Heart left ventricle (tissue), 16 donors: ENCODE data around the gene SLC37A1. TPM values are rescaled to one million over a fixed set of nuclear protein-coding genes. Genes with fewer than 3 reads are reported as not detected.

Source experiments
- ATAC-seq, 4 donors: fragments of 200-7000 bp; cut with Tn5 transposase; one replicate each; pipeline ENCODE4 v1.9.1; 2020 to 2022; ENCODE audit warnings: moderate library complexity in 4 of 4, mild to moderate bottlenecking in 3 of 4, moderate number of reproducible peaks in 1 of 4
- DNase-seq, 5 donors: peaks; one replicate each; pipeline ENCODE4 v3.0.0-alpha.2; 2020
- H3K27ac ChIP-seq, 12 donors: fragments of 200-600 bp; sonication (generic) in 4 of 12; one replicate each; pipeline versions ENCODE4 v1.5.0 to v1.8.0; 2016 to 2022; ENCODE audit warnings: mild to moderate bottlenecking in 2 of 12
- H3K27me3 ChIP-seq, 9 donors: fragments of 200-600 bp; sonication (generic) in 2 of 9; one replicate each; pipeline versions ENCODE4 v1.5.1 to v1.8.0; 2016 to 2022; ENCODE audit warnings: mild to moderate bottlenecking in 3 of 9
- H3K36me3 ChIP-seq, 9 donors: fragments of 200-600 bp; sonication (generic) in 2 of 9; one replicate each; pipeline versions ENCODE4 v1.5.0 to v1.8.0; 2018 to 2022; ENCODE audit warnings: mild to moderate bottlenecking in 2 of 9
- H3K4me1 ChIP-seq, 12 donors: fragments of 200-600 bp; sonication (generic) in 4 of 12; one replicate each; pipeline versions ENCODE4 v1.5.0 to v1.8.0; 2016 to 2022; ENCODE audit warnings: mild to moderate bottlenecking in 3 of 12
- H3K4me3 ChIP-seq, 12 donors: fragments of 200-600 bp; sonication (generic) in 4 of 12; one replicate each; pipeline versions ENCODE4 v1.5.0 to v1.8.0; 2017 to 2022; ENCODE audit warnings: mild to moderate bottlenecking in 9 of 12, moderate library complexity in 4 of 12
- H3K9me3 ChIP-seq, 12 donors: fragments of 200-600 bp; sonication (generic) in 4 of 12; one replicate each; pipeline versions ENCODE4 v1.5.0 to v1.8.0; 2016 to 2022; ENCODE audit warnings: mild to moderate bottlenecking in 1 of 12
- CTCF ChIP-seq, 12 donors: fragments of 200-600 bp; sonication (generic) in 4 of 12; IDR thresholded peaks; one replicate each; pipeline versions ENCODE4 v1.5.0 to v1.8.0; 2018 to 2022; ENCODE audit warnings: antibody characterized with exemption in 12 of 12, mild to moderate bottlenecking in 5 of 12
- POLR2A ChIP-seq, 2 donors: fragments of 450-650 bp; IDR thresholded peaks; one replicate each; pipeline ENCODE4 v1.6.1; 2017; ENCODE audit warnings: antibody characterized with exemption in 2 of 2, mild to moderate bottlenecking in 2 of 2, moderate library complexity in 2 of 2
- WGBS, 4 donors: extraction: QIAGEN DNeasy Blood & Tissue Kit in 2 of 4; methylation state at CpG; one replicate each; pipeline versions ENCODE4 v1.1.5 to v1.1.7; 2013 to 2018; 5-methylcytosine and 5-hydroxymethylcytosine counted together
- intact Hi-C, 10 donors: fragments of 100-400 bp; cut with DNase I; formaldehyde crosslinking; loops; one replicate each; pipeline versions ENCODE4 v1.11.1 to v1.14.2; 2022
- polyA plus RNA-seq, 2 donors: library from polyadenylated mRNA; stranded (reverse); fragments of 200-250 nt; gene quantifications; one replicate each; pipeline ENCODE4 v1.2.3, GENCODE V29; 2013
- total RNA-seq, 9 donors: library from RNA; depleted of rRNA in 2 of 9; stranded (reverse); fragments of >200 nt in 2 of 9; fragmentation: NEBNext Ultra II Directional in 3 of 9; extraction: Animal tissue kit (Norgen Biotek cat#: 25700) in 3 of 9; gene quantifications; one replicate each; pipeline versions ENCODE4 v1.1.0 to v1.2.4, GENCODE V29; 2016 to 2023
- donor health status: ischemic (EF 13 %, LVEDD 7.1; RV severe dilation, severe dysfunction).
- donor health status: healthy with polysubstance abuse.
- donor health status: DM: no; HTN: yes; CAD: no.
- donor health status: DM: no; HTN: no; CAD: no.
- donor health status: ischemic (EF 25% LVEDD 6.9; RV normal size, moderate dysfunction).
- donor health status: ischemic (EF 25% LVEDD 5.7; RV mildly dilated, moderate dysfunction).
- donor health status: healthy.
- donor health status: DM: yes; HTN: yes; CAD: no.
- donor health status: ischemic (EF 35%, LVEDD 5.7; RV mildly dilated, moderate dysfunction).
- donor health status: nonischemic (EF 11% LVEDD 7.7; RV severe dilation, severe dysfunction).
- donor health status: DM: yes; HTN: yes; CAD: no.
- donor health status: PGD.
- donor health status: ischemic (EF 29% LVEDD 5.4; RV normal size, mild dysfunction).
- donor health status: nonischemic (EF 23%, LVEDD 6.1; RV moderate dilation, normal function).

Gene SLC37A1
- total and polyA plus RNA-seq, 11 donors, result 2.2 to 13.0 (median 3.8) TPM

DNA sequence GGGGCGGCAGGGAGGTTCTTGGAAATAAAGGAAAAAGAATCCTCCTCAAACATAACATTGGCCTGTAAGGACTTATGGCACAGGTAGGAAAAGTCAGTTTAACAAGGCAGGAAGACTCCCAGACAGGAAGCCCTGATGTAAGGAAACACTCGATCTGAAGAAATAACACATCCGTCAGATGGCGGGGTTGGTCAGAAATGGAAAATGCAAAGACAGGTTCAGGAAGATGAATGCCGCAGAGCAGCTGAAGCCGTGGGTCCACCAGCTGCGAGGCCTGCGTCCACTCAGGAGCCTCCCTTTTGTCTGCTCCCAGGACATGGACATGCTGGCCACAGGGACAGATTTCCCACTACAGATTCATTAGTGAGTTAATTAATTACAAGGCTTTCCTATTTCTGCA is 21.5 kb upstream of the SLC37A1 start:
- intact Hi-C loops, result no loop called here
- DNase-seq, result no peak
- peaks cover 0 to 15% (median 6%) of the 10 kb centered on the region in 12 donors for H3K4me1 ChIP-seq
- ATAC-seq, result no peak
- WGBS, 4 donors, result 65 to 80% (median 71%) methylated on average over 8 of the region's 8 CpGs
- H3K9me3 ChIP-seq, result no peaks in the 10 kb centered on the region
- no peaks in the 10 kb centered on the region for H3K36me3 ChIP-seq
- no peak overlapping the region for H3K4me3 ChIP-seq
- H3K27ac ChIP-seq, result no peak overlapping the region
- TF ChIP-seq CTCF (IDR thresholded peaks at IDR 0.05), result no peak
- no peak for TF ChIP-seq POLR2A (IDR thresholded peaks at IDR 0.05)
- H3K27me3 ChIP-seq, result peaks cover 0 to 7% (median 0%) of the 10 kb centered on the region in 9 donors

DNA sequence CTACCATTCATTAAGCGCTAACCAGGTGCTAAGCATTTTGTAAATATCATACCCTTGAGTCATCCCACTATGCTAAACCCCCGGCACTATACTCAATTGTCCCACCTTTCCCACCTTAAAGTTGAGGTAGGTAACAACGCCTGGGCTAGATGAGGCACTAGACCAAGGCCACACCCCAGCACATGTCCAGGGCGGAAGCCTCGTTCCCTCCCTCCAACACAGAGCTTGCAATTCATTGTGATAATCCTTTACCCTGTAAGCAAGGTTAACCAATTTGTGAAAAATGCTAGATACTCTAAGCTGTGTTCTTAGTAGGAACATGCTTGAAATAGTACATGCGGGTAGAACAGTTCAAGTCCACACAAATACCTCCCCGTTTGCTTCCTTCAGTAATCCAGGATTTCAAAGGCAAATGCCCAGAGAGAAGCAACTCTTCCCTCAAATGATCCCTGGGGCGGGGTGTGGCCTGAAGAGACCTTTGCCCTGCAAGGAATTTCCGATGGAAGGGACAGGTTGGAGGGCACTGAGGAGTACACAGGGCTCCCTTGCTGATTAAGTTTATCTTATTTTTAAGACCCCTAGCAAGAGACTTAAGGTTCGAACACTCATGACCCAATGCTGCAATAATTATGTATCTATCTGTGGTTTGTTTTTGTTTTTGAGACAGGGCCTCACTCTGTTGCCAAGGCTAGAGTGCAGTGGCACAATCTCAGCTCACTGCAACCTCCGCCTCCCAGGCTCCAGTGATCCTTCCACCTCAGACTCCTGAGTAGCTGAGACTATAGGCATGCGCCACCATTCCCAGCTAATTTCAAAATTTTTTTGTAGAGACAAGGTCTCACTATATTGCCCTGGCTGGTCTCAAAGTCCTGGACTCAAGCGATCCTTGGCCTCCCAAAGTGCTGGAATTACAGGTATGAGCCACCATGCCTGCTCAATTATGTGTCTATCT is 20.3 kb upstream of the SLC37A1 start:
- Histone ChIP-seq H3K4me1 (peaks cover 0 to 15% (median 7%) of the 10 kb centered on the region in 12 donors), H3K27me3 (peaks cover 0 to 3% (median 0%) of the 10 kb centered on the region in 9 donors), H3K27ac (no peak overlapping the region), H3K9me3 (no peaks in the 10 kb centered on the region), H3K36me3 (no peaks in the 10 kb centered on the region), H3K4me3 (no peak overlapping the region)
- intact Hi-C loops, result no loop called here
- TF ChIP-seq POLR2A (IDR thresholded peaks at IDR 0.05), result no peak
- TF ChIP-seq CTCF (IDR thresholded peaks at IDR 0.05), result no peak
- no peak for DNase-seq
- no peak for ATAC-seq
- 80 to 90% (median 85%) methylated on average over 13 of the region's 13 CpGs for WGBS, 4 donors

- Histone ChIP-seq H3K9me3 (no peaks in the 10 kb centered on the region), H3K36me3 (no peaks in the 10 kb centered on the region), H3K4me3 (no peak overlapping the region), H3K27ac (no peak overlapping the region), H3K27me3 (no peaks in the 10 kb centered on the region), H3K4me1 (peaks cover 0 to 15% (median 7%) of the 10 kb centered on the region in 12 donors)
- DNase-seq, result no peak
- intact Hi-C loops, result no loop called here
- ATAC-seq, result no peak
- TF ChIP-seq CTCF (IDR thresholded peaks at IDR 0.05) (no peak), POLR2A (IDR thresholded peaks at IDR 0.05) (no peak)
- 87 to 94% (median 92%) methylated on average over 5 of the region's 5 CpGs for WGBS, 4 donors
Observed at GRCh38 chr21:42495027-42495426, 18.6 kb upstream of the SLC37A1 start.

GRCh38 chr21:42495765-42496119 is 17.9 kb upstream of the SLC37A1 start:
- Histone ChIP-seq H3K4me3 (peak overlapping the region; percentile 28 to 81 (median 65)), H3K27me3 (no peaks in the 10 kb centered on the region), H3K4me1 (peaks cover 0 to 15% (median 7%) of the 10 kb centered on the region in 12 donors), H3K36me3 (no peaks in the 10 kb centered on the region), H3K27ac (peak overlapping the region in 2 of 12 donors; percentile 64 to 80), H3K9me3 (no peaks in the 10 kb centered on the region)
- 1 to 3% (median 2%) methylated on average over 14 to 18 of the region's 18 CpGs for WGBS, 4 donors
- intact Hi-C loops, result no loop called here
- no peak for TF ChIP-seq CTCF (IDR thresholded peaks at IDR 0.05)
- no peak for TF ChIP-seq POLR2A (IDR thresholded peaks at IDR 0.05)
- DNase-seq (no peak), ATAC-seq (peak in 1 of 4 donors; percentile 1)
